Heart left ventricle (tissue), 13 donors: ENCODE results near the gene ABCG5.
A peak's percentile ranks its signal among the peaks of the same experiment; 100 is the strongest.

ENCODE experiments used
- POLR2A ChIP-seq, 2 donors: fragments of 450-650 bp; IDR thresholded peaks; one replicate each; pipeline ENCODE4 v1.6.1; 2017; ENCODE audit warnings: antibody characterized with exemption in 2 of 2, mild to moderate bottlenecking in 2 of 2, moderate library complexity in 2 of 2
- TF ChIP-seq, protein P1 (sequence below), 12 donors: fragments of 200-600 bp; sonication (generic) in 4 of 12; IDR thresholded peaks; one replicate each; pipeline versions ENCODE4 v1.5.0 to v1.8.0; 2018 to 2022; ENCODE audit warnings: antibody characterized with exemption in 12 of 12, mild to moderate bottlenecking in 5 of 12
- donor health status: ischemic (EF 13 %, LVEDD 7.1; RV severe dilation, severe dysfunction).
- donor health status: DM: no; HTN: yes; CAD: no.
- donor health status: DM: no; HTN: no; CAD: no.
- donor health status: ischemic (EF 25% LVEDD 6.9; RV normal size, moderate dysfunction).
- donor health status: ischemic (EF 25% LVEDD 5.7; RV mildly dilated, moderate dysfunction).
- donor health status: ischemic (EF 35%, LVEDD 5.7; RV mildly dilated, moderate dysfunction).
- donor health status: nonischemic (EF 11% LVEDD 7.7; RV severe dilation, severe dysfunction).
- donor health status: DM: yes; HTN: yes; CAD: no.
- donor health status: PGD.
- donor health status: ischemic (EF 29% LVEDD 5.4; RV normal size, mild dysfunction).
- donor health status: nonischemic (EF 23%, LVEDD 6.1; RV moderate dilation, normal function).

- TF ChIP-seq, protein P1, sequence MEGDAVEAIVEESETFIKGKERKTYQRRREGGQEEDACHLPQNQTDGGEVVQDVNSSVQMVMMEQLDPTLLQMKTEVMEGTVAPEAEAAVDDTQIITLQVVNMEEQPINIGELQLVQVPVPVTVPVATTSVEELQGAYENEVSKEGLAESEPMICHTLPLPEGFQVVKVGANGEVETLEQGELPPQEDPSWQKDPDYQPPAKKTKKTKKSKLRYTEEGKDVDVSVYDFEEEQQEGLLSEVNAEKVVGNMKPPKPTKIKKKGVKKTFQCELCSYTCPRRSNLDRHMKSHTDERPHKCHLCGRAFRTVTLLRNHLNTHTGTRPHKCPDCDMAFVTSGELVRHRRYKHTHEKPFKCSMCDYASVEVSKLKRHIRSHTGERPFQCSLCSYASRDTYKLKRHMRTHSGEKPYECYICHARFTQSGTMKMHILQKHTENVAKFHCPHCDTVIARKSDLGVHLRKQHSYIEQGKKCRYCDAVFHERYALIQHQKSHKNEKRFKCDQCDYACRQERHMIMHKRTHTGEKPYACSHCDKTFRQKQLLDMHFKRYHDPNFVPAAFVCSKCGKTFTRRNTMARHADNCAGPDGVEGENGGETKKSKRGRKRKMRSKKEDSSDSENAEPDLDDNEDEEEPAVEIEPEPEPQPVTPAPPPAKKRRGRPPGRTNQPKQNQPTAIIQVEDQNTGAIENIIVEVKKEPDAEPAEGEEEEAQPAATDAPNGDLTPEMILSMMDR (IDR thresholded peaks at IDR 0.05) = peak in 2 of 12 donors; percentile 11 to 24
- TF ChIP-seq POLR2A (IDR thresholded peaks at IDR 0.05) = no peak
These were observed 40.3 kb downstream of the ABCG5 start for GRCh38 chr2:43798300-43798699.
